Astrocyte (in vitro differentiated cells and primary cell): ENCODE measurements around the gene HOOK1. TPM values are rescaled to one million over a fixed set of nuclear protein-coding genes. Genes with fewer than 3 reads are reported as not detected.
"Not testable (repeated sequence)": the region's sequence is repeated elsewhere in the genome, so short reads cannot be mapped to it uniquely, and the experiment has no call there.

Experiments used
- DNase-seq: peaks from one replicate; pipeline ENCODE4 v3.0.0-alpha.2; 2010; ENCODE audit warnings: low read depth
- FAIRE-seq: peaks from 2 replicates; lab custom pipeline; 2011; peaks lifted over from hg19 to GRCh38; lab: Jason Lieb, UNC
- H2AFZ ChIP-seq: 2 replicates; pipeline ENCODE4 v1.6.0; 2012; ENCODE audit warnings: low read depth, low read length, inconsistent platforms
- H3K27ac ChIP-seq: 2 replicates; pipeline ENCODE4 v1.5.1; 2011; ENCODE audit warnings: low read depth, low read length, inconsistent platforms
- H3K27me3 ChIP-seq: 2 replicates; pipeline ENCODE4 v1.6.0; 2011; ENCODE audit warnings: low read length, inconsistent platforms; ENCODE audit not compliant: insufficient read depth
- H3K36me3 ChIP-seq: 2 replicates; pipeline ENCODE4 v1.5.1; 2011; ENCODE audit warnings: low read length, inconsistent platforms; ENCODE audit not compliant: insufficient read depth
- H3K4me1 ChIP-seq: 2 replicates; pipeline ENCODE4 v1.5.1; 2011; ENCODE audit warnings: low read length, inconsistent platforms; ENCODE audit not compliant: insufficient read depth
- H3K4me2 ChIP-seq: 2 replicates; pipeline ENCODE4 v1.6.0; 2012; ENCODE audit warnings: low read length, inconsistent platforms
- H3K4me3 ChIP-seq: 2 replicates; pipeline ENCODE4 v1.5.1; 2011; ENCODE audit warnings: low read depth, mild to moderate bottlenecking, low read length, inconsistent platforms; ENCODE audit not compliant: insufficient read depth
- H3K79me2 ChIP-seq: 2 replicates; pipeline ENCODE4 v1.6.0; 2012; ENCODE audit warnings: mild to moderate bottlenecking, low read length, inconsistent platforms; ENCODE audit not compliant: insufficient read depth
- H3K9ac ChIP-seq: 2 replicates; pipeline ENCODE4 v1.6.0; 2012; ENCODE audit warnings: mild to moderate bottlenecking, low read length, inconsistent platforms
- H3K9me3 ChIP-seq: 2 replicates; pipeline ENCODE4 v1.5.1; 2012; ENCODE audit warnings: low read depth, mild to moderate bottlenecking, low read length, inconsistent platforms; ENCODE audit not compliant: insufficient read depth
- H4K20me1 ChIP-seq: 2 replicates; pipeline ENCODE4 v1.6.0; 2012; ENCODE audit warnings: low read length, inconsistent platforms; ENCODE audit not compliant: insufficient read depth
- H3K27ac Mint-ChIP-seq: one replicate; pipeline ENCODE4 v1.8.0; 2021; ENCODE audit warnings: mild to moderate bottlenecking, mixed read lengths; ENCODE audit not compliant: unreplicated experiment
- H3K27me3 Mint-ChIP-seq: one replicate; pipeline ENCODE4 v1.8.0; 2021; ENCODE audit warnings: low read depth, mixed read lengths; ENCODE audit not compliant: unreplicated experiment
- H3K36me3 Mint-ChIP-seq: one replicate; pipeline ENCODE4 v1.8.0; 2021; ENCODE audit warnings: low read depth, mixed read lengths; ENCODE audit not compliant: unreplicated experiment
- H3K4me1 Mint-ChIP-seq: one replicate; pipeline ENCODE4 v1.8.0; 2021; ENCODE audit warnings: low read depth, mixed read lengths; ENCODE audit not compliant: unreplicated experiment
- H3K4me3 Mint-ChIP-seq: one replicate; pipeline ENCODE4 v1.8.0; 2021; ENCODE audit warnings: mild to moderate bottlenecking, moderate library complexity, mixed read lengths; ENCODE audit not compliant: unreplicated experiment
- H3K9me3 Mint-ChIP-seq: one replicate; pipeline ENCODE4 v1.8.0; 2021; ENCODE audit warnings: mild to moderate bottlenecking, mixed read lengths; ENCODE audit not compliant: unreplicated experiment
- CTCF ChIP-seq: IDR thresholded peaks from 2 replicates; pipeline ENCODE4 v1.5.1; 2011; ENCODE audit warnings: low read depth, mild to moderate bottlenecking, inconsistent platforms, low read length, moderate library complexity; ENCODE audit not compliant: insufficient read depth
- EZH2 ChIP-seq: IDR thresholded peaks from 2 replicates; pipeline ENCODE4 v1.6.1; 2012; ENCODE audit warnings: mild to moderate bottlenecking, low read length, inconsistent platforms; ENCODE audit not compliant: insufficient read depth
- total RNA-seq: library from RNA; stranded (reverse); gene quantifications from 2 replicates; pipeline ENCODE4 v1.2.1, GENCODE V29; 2021

HOOK1 gene
- total RNA-seq, 1 donor from 2014 or later: 1.8 TPM

- H3K27me3 Mint-ChIP-seq: no peaks in the 10 kb centered on the region
- no peak overlapping the region for H3K27ac Mint-ChIP-seq
- Histone ChIP-seq H4K20me1 (no peaks in the 10 kb centered on the region), H3K4me2 (no peak overlapping the region), H3K9ac (no peak overlapping the region), H3K27ac (no peak overlapping the region), H2AFZ (no peak overlapping the region), H3K9me3 (no peaks in the 10 kb centered on the region), H3K27me3 (no peaks in the 10 kb centered on the region), H3K4me1 (no peaks in the 10 kb centered on the region), H3K4me3 (no peak overlapping the region), H3K79me2 (no peaks in the 10 kb centered on the region), H3K36me3 (no peaks in the 10 kb centered on the region)
- TF ChIP-seq EZH2: no peak
- TF ChIP-seq CTCF: no peak
- no peaks in the 10 kb centered on the region for H3K9me3 Mint-ChIP-seq
- no peaks in the 10 kb centered on the region for H3K4me1 Mint-ChIP-seq
- DNase-seq: no peak
- no peak overlapping the region for H3K4me3 Mint-ChIP-seq
- no peak for FAIRE-seq
- H3K36me3 Mint-ChIP-seq: no peaks in the 10 kb centered on the region
Measured at GRCh38 chr1:59908682-59909081, 93.9 kb downstream of the HOOK1 start.

GRCh38 chr1:59914791-59915286 lies 100.1 kb downstream of the HOOK1 start:
- not testable (repeated sequence) for H3K4me1 Mint-ChIP-seq, H3K36me3 ChIP-seq, H3K9me3 ChIP-seq, H3K9me3 Mint-ChIP-seq, H3K4me1 ChIP-seq, DNase-seq, H3K9ac ChIP-seq, FAIRE-seq, H3K4me3 Mint-ChIP-seq, H3K79me2 ChIP-seq, H3K27ac Mint-ChIP-seq, H3K4me2 ChIP-seq, H3K4me3 ChIP-seq, H3K27me3 Mint-ChIP-seq, H3K27ac ChIP-seq, H2AFZ ChIP-seq, H4K20me1 ChIP-seq, H3K27me3 ChIP-seq, H3K36me3 Mint-ChIP-seq

- Mint-ChIP-seq H3K4me3 (no peak overlapping the region), H3K27ac (no peak overlapping the region), H3K27me3 (no peaks in the 10 kb centered on the region), H3K4me1 (peaks cover 8% of the 10 kb centered on the region), H3K9me3 (no peaks in the 10 kb centered on the region), H3K36me3 (no peaks in the 10 kb centered on the region)
- no peak for TF ChIP-seq CTCF
- no peak for TF ChIP-seq EZH2
- Histone ChIP-seq H3K79me2 (no peaks in the 10 kb centered on the region), H3K4me3 (no peak overlapping the region), H4K20me1 (no peaks in the 10 kb centered on the region), H3K4me2 (no peak overlapping the region), H2AFZ (no peak overlapping the region), H3K27ac (no peak overlapping the region), H3K27me3 (no peaks in the 10 kb centered on the region), H3K36me3 (no peaks in the 10 kb centered on the region), H3K9ac (no peak overlapping the region), H3K4me1 (no peaks in the 10 kb centered on the region), H3K9me3 (no peaks in the 10 kb centered on the region)
- DNase-seq (no peak), FAIRE-seq (no peak)
Measured at GRCh38 chr1:59915516-59915915, 100.8 kb downstream of the HOOK1 start.
